K562 (cell line): ENCODE measurements around the gene SLC35F5. TPM values are rescaled to one million over a fixed set of nuclear protein-coding genes. Genes with fewer than 3 reads are reported as not detected.

Source experiments
- CBFA2T3 ChIP-seq: fragments of 450-650 bp; IDR thresholded peaks from 2 replicates; pipeline ENCODE4 v1.6.1; 2017
- DPF2 ChIP-seq: fragments of 450-650 bp; IDR thresholded peaks from 2 replicates; pipeline ENCODE4 v1.6.1; 2016
- MTA1 ChIP-seq: fragments of 450-650 bp; IDR thresholded peaks from 2 replicates; pipeline ENCODE4 v1.6.1; 2017; ENCODE audit warnings: borderline replicate concordance
- SMARCA4 ChIP-seq: fragments of 450-650 bp; IDR thresholded peaks from 2 replicates; pipeline ENCODE4 v1.6.1; 2016
- SMARCC2 ChIP-seq: fragments of 450-650 bp; IDR thresholded peaks from 2 replicates; pipeline ENCODE4 v1.6.1; 2017; ENCODE audit warnings: antibody characterized with exemption, moderate library complexity, mild to moderate bottlenecking, low read depth
- SOX6 ChIP-seq: fragments of 450-650 bp; IDR thresholded peaks from 2 replicates; pipeline ENCODE4 v1.6.1; 2014; ENCODE audit warnings: mild to moderate bottlenecking
- XRCC4 ChIP-seq: IDR thresholded peaks from one replicate; pipeline ENCODE4 v1.6.1; 2011; ENCODE audit not compliant: insufficient read depth, insufficient read length; ENCODE audit errors: extremely low read depth
- ZKSCAN1 ChIP-seq: fragments of 150-350 bp; IDR thresholded peaks from 2 replicates; pipeline ENCODE4 v1.6.1; 2016; ENCODE audit warnings: low read depth, low read length
- polyA plus RNA-seq, 8 experiments: library from polyadenylated mRNA; depleted of rRNA in 4 of 8; stranded (reverse) in 5 of 8; unstranded in 3 of 8; fragments of >200 nt; fragmentation: Nextera tagmentation in 2 of 8; fragmentation: Illumina TruSeq in 1 of 8; extraction: Ambion mirVana in 2 of 8; extraction: Trizol in 1 of 8; gene quantifications; 2 replicates each; pipeline versions ENCODE4 v1.2.1 to v1.2.3, GENCODE V29; 2011 to 2014; ENCODE audit warnings: inconsistent platforms in 1 of 8, missing spikeins in 1 of 8
- total RNA-seq, 7 experiments: library from RNA; depleted of rRNA in 6 of 7; stranded (reverse); fragments of >200 nt in 6 of 7; fragmentation: Illumina TruSeq in 2 of 7; extraction: Trizol in 2 of 7; gene quantifications; 2 replicates each; pipeline versions ENCODE4 v1.2.1 to v1.2.3, GENCODE V29; 2011 to 2021; ENCODE audit warnings: low replicate concordance in 1 of 7
- TF ChIP-seq, protein P1 (sequence below): fragments of 250-450 bp; sonication (Bioruptor Pico); IDR thresholded peaks from 2 replicates; pipeline ENCODE4 v1.8.0; 2022; ENCODE audit warnings: moderate library complexity, mild to moderate bottlenecking, inconsistent platforms
- TF ChIP-seq, protein P2 (sequence below), 2 experiments: fragments of 450-650 bp; formaldehyde crosslinking in 1 of 2; IDR thresholded peaks; 2 replicates each; pipeline versions ENCODE4 v1.4.0 to v1.6.1; 2014 to 2020; ENCODE audit warnings: mild to moderate bottlenecking in 2 of 2, borderline replicate concordance in 1 of 2, low read depth in 1 of 2
- TF ChIP-seq, protein P3 (sequence below): sonication (generic); formaldehyde crosslinking; IDR thresholded peaks from 2 replicates; pipeline ENCODE4 v1.8.0; 2022; ENCODE audit warnings: mild to moderate bottlenecking, missing genetic modification reagents
- TF ChIP-seq, protein P4 (sequence below), 3 experiments: IDR thresholded peaks in 2 of 3; conservative IDR thresholded peaks in 1 of 3; 2 replicates each; pipeline ENCODE4 v1.5.1; 2011 to 2012; ENCODE audit warnings: low read length in 3 of 3, mild to moderate bottlenecking in 3 of 3, control low read depth in 2 of 3, improper control_type of control experiment in 1 of 3, inconsistent platforms in 1 of 3, low read depth in 1 of 3, mixed read lengths in 1 of 3, moderate library complexity in 1 of 3; ENCODE audit not compliant: insufficient read depth in 2 of 3

The SLC35F5 gene
- total and polyA plus RNA-seq, 9 of the 15 experiments (the other 6 are each of a cell fraction or from before 2014, with no cell fraction given) = 4.9 to 50.7 (median 30.5) TPM

DNA sequence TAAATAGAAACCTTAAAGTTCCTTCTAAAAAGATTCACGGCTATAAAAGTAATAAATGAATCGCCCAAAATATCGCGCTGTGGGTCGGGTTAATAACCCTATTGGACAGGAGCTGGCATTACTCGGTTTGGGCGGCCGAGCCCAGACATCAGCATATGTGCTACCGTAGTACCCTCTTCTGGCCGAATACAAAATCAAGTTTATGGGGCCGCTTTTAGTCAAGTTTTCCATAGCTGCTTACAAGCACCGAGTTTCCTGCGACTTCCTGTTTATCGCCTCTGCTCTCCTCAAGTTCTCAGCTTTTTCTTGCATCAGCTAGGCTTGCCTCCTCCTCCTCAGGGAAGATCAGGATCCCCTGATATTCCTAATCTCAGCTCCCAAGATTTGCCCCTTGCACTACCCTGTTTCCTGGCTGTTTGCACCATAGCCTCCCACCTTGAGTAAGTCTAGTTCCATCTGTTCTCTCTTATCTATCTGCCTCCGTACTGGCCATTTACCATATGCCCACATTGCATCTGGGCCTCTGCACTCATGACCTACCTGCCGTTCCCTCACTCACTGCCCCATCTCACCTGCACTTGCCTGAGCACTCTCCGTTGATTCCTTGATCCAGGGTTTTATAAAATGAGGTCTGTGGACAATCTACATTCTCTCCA is 56.1 kb downstream of the SLC35F5 start (continued):
- TF ChIP-seq MTA1 = no peak
- TF ChIP-seq CBFA2T3 = peak; percentile 60
- TF ChIP-seq XRCC4 = no peak
- TF ChIP-seq, protein P1, sequence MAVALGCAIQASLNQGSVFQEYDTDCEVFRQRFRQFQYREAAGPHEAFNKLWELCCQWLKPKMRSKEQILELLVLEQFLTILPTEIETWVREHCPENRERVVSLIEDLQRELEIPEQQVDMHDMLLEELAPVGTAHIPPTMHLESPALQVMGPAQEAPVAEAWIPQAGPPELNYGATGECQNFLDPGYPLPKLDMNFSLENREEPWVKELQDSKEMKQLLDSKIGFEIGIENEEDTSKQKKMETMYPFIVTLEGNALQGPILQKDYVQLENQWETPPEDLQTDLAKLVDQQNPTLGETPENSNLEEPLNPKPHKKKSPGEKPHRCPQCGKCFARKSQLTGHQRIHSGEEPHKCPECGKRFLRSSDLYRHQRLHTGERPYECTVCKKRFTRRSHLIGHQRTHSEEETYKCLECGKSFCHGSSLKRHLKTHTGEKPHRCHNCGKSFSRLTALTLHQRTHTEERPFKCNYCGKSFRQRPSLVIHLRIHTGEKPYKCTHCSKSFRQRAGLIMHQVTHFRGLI (CRISPR knock-in tag) = no peak
- TF ChIP-seq, protein P2, sequence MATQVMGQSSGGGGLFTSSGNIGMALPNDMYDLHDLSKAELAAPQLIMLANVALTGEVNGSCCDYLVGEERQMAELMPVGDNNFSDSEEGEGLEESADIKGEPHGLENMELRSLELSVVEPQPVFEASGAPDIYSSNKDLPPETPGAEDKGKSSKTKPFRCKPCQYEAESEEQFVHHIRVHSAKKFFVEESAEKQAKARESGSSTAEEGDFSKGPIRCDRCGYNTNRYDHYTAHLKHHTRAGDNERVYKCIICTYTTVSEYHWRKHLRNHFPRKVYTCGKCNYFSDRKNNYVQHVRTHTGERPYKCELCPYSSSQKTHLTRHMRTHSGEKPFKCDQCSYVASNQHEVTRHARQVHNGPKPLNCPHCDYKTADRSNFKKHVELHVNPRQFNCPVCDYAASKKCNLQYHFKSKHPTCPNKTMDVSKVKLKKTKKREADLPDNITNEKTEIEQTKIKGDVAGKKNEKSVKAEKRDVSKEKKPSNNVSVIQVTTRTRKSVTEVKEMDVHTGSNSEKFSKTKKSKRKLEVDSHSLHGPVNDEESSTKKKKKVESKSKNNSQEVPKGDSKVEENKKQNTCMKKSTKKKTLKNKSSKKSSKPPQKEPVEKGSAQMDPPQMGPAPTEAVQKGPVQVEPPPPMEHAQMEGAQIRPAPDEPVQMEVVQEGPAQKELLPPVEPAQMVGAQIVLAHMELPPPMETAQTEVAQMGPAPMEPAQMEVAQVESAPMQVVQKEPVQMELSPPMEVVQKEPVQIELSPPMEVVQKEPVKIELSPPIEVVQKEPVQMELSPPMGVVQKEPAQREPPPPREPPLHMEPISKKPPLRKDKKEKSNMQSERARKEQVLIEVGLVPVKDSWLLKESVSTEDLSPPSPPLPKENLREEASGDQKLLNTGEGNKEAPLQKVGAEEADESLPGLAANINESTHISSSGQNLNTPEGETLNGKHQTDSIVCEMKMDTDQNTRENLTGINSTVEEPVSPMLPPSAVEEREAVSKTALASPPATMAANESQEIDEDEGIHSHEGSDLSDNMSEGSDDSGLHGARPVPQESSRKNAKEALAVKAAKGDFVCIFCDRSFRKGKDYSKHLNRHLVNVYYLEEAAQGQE (IDR thresholded peaks at IDR 0.05; ENCODE audit: borderline replicate concordance) = peak; percentile 59; the same call in 1 of the 2 replicates
- TF ChIP-seq, protein P2 (CRISPR knock-in tag; IDR thresholded peaks at IDR 0.05; ENCODE audit: low read depth) = no peak
- TF ChIP-seq, protein P3, sequence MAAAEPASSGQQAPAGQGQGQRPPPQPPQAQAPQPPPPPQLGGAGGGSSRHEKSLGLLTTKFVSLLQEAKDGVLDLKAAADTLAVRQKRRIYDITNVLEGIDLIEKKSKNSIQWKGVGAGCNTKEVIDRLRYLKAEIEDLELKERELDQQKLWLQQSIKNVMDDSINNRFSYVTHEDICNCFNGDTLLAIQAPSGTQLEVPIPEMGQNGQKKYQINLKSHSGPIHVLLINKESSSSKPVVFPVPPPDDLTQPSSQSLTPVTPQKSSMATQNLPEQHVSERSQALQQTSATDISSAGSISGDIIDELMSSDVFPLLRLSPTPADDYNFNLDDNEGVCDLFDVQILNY (CRISPR knock-in tag) = no peak
- TF ChIP-seq DPF2 = no peak
- TF ChIP-seq, protein P4, sequence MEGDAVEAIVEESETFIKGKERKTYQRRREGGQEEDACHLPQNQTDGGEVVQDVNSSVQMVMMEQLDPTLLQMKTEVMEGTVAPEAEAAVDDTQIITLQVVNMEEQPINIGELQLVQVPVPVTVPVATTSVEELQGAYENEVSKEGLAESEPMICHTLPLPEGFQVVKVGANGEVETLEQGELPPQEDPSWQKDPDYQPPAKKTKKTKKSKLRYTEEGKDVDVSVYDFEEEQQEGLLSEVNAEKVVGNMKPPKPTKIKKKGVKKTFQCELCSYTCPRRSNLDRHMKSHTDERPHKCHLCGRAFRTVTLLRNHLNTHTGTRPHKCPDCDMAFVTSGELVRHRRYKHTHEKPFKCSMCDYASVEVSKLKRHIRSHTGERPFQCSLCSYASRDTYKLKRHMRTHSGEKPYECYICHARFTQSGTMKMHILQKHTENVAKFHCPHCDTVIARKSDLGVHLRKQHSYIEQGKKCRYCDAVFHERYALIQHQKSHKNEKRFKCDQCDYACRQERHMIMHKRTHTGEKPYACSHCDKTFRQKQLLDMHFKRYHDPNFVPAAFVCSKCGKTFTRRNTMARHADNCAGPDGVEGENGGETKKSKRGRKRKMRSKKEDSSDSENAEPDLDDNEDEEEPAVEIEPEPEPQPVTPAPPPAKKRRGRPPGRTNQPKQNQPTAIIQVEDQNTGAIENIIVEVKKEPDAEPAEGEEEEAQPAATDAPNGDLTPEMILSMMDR (IDR thresholded peaks at IDR 0.05 in 2 of 3, conservative IDR thresholded peaks at IDR 0.05 in 1 of 3; ENCODE audit: insufficient read depth in 2 of 3, low read depth in 1 of 3, low read length in 3 of 3) = peak; percentile 65 to 86 (median 77)
- peak; percentile 19; the same call in 1 of the 2 replicates for TF ChIP-seq SOX6
- peak; percentile 11; the same call in 1 of the 2 replicates for TF ChIP-seq SMARCA4
- no peak for TF ChIP-seq ZKSCAN1
- no peak for TF ChIP-seq SMARCC2
